ENCODE measurements around the gene TRIM71.
"Not testable (repeated sequence)": the region's sequence is repeated elsewhere in the genome, so short reads cannot be mapped to it uniquely, and the experiment has no call there.

Gene TRIM71

DNA sequence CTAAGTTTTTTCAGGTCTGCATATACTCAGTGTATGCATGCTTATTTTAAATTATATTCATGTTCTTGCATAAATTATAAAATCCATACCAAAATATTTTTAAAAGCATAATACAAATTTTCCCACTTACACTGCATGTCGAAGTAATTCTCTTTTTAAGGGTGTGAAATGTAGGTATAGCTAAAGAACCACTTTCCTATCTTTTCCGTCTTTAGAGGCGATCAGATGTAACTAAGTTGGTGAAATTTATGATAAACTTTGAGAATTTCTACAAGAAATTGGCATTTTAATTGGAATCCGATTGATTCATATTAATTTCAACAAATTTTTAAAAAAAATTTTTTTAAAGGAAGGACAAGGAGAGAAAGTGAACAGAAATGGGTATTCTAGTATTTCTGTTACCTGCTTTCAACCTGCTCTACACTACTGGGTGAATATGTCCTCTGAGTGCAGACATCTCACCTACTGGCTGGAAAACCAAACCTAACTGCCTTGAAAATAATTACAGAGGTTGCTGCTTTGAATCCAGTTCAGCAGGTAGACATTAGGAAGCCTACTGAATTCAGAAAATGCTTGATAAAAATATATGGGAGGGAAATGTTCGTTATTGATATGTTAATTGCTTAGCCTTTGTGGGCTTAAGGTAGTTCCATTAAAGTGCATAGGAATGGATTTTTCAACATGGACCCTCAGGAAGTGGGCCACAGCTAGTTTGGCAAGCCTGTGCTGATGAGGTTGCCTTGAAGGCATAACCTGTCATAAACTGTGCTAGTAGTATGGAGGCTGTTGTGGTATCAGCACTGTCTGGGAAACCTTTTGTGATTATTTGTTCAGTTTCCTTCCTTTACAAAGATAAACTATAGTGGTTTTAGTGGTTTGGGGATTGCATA is 5.1 kb downstream of the TRIM71 start:
- no peaks in the 10 kb centered on the region for H3K4me1 Mint-ChIP-seq
- peaks cover 15% of the 10 kb centered on the region for H3K27me3 Mint-ChIP-seq
- H3K9me3 Mint-ChIP-seq: no peaks in the 10 kb centered on the region
- ATAC-seq (replicated peaks; ENCODE audit: extremely low read depth, poor library complexity, severe bottlenecking): no peak
- H3K4me3 Mint-ChIP-seq: no peak overlapping the region
- no peak for DNase-seq (ENCODE audit: low spot score in 2 of 2)
- H3K36me3 Mint-ChIP-seq (ENCODE audit: insufficient read depth): no peaks in the 10 kb centered on the region
- no peak overlapping the region for H3K27ac Mint-ChIP-seq (ENCODE audit: low read depth)

DNA sequence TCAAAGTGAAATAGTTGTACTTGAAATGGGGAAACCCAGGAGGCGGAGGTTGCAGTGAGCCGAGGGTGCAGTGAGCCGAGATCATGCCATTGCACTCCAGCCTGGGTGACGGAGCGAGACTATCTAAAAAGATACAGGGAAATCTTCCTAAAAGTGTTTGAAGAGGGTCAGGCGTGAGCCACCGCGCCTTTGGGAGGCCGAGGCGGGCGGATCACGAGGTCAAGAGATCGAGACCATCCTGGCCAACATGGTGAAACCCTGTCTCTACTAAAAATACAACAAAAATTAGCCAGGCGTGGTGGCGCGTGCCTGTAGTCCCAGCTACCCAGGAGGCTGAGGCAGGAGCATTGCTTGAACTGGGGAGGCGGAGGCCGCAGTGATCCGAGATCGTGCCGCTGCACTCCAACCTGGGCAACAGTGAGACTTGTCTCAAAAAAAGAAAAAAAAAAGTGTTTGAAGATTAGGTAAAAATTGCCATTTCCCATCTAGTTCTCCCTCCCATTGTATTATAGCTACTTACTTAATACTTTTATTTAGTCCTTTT is 5.9 kb downstream of the TRIM71 start:
- H3K36me3 Mint-ChIP-seq (ENCODE audit: insufficient read depth); DNase-seq (ENCODE audit: low spot score in 2 of 2); ATAC-seq (replicated peaks; ENCODE audit: extremely low read depth, poor library complexity, severe bottlenecking); H3K9me3 Mint-ChIP-seq; H3K4me3 Mint-ChIP-seq; H3K27ac Mint-ChIP-seq (ENCODE audit: low read depth); H3K4me1 Mint-ChIP-seq: not testable (repeated sequence)
- peaks cover 12% of the 10 kb centered on the region for H3K27me3 Mint-ChIP-seq

DNA sequence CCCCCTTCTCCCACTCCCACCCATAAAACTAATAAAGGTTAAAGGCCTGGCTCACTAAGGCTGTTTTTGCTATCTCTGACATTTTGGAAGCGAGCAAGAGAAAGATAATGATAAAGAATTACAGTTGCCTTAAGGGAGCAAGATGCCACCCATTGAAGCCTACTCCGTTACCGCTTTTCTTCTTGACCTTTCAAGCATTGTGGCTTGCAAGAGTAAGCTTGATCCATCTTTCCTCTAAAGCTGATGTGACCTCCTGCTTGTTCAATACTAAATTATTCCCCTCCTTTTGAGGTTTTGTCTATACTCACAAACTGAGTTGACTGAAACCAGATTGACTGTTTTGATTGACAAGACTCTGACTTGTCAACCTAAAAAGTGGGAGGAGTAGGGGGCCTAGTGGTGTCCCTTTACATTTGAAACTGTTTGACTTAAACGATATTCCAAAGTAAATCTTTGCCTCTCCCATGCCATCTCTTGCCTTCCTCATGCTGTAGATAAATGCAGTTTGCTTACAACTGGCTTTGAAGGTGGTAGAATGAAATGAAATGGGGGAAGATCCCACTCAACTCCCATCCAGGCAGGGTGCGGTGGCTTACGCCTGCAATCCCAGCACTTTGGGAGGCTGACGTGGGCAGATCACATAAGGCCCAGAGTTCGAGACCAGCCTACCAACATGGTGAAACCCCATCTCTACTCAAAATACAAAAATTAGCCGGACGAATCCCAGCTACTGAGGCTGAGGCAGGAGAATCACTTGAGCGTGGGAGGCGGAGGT is 8.0 kb downstream of the TRIM71 start:
- no peaks in the 10 kb centered on the region for H3K36me3 Mint-ChIP-seq (ENCODE audit: insufficient read depth)
- no peaks in the 10 kb centered on the region for H3K4me1 Mint-ChIP-seq
- no peaks in the 10 kb centered on the region for H3K9me3 Mint-ChIP-seq
- no peak overlapping the region for H3K4me3 Mint-ChIP-seq
- DNase-seq (ENCODE audit: low spot score in 2 of 2) (no peak), ATAC-seq (replicated peaks; ENCODE audit: extremely low read depth, poor library complexity, severe bottlenecking) (no peak)
- no peak overlapping the region for H3K27ac Mint-ChIP-seq (ENCODE audit: low read depth)
- H3K27me3 Mint-ChIP-seq: peaks cover 4% of the 10 kb centered on the region

DNA sequence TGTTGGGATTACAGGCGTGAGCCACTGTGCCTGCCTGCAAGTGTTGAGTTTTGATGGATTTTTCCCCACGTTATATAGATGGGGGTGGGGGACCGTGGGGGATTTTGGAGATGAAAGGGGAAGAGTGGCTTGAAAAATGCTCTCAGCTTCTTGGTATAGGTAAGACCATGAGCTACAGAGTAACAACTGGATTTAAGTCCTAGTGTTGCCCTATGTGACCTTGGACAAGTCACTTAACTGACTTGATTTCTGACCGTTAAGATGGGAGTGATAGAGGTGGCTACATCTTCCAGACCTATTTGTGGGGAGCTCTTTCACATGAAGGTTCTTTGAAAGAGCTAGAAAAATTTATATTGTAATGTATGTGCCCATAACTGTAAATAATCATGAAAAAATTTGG is 13.3 kb downstream of the TRIM71 start:
- ATAC-seq (replicated peaks; ENCODE audit: extremely low read depth, poor library complexity, severe bottlenecking) (no peak), DNase-seq (ENCODE audit: low spot score in 2 of 2) (no peak)
- H3K27me3 Mint-ChIP-seq: peaks cover 36% of the 10 kb centered on the region
- H3K27ac Mint-ChIP-seq (ENCODE audit: low read depth): no peak overlapping the region
- no peaks in the 10 kb centered on the region for H3K9me3 Mint-ChIP-seq
- no peak overlapping the region for H3K4me3 Mint-ChIP-seq
- no peaks in the 10 kb centered on the region for H3K36me3 Mint-ChIP-seq (ENCODE audit: insufficient read depth)
- no peaks in the 10 kb centered on the region for H3K4me1 Mint-ChIP-seq

DNA sequence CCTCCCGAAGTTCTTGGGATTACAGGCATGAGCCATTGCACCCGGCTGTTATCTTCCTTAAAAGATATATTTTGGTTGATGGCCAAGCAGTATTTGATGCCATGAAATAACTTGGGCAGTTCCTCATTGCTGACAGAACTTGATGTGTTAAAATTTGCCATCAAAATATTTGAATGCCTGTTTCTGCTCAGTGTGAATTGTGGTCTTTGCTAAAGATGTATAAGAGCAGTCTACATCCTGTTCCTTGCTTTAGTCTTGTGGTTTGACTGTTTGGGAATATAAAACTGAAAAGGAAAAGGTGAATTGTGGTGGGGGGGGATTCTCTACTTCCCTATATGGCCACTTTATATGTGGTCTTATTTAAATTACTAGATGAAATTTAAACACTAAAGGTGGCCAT is 14.0 kb downstream of the TRIM71 start:
- Mint-ChIP-seq H3K36me3 (ENCODE audit: insufficient read depth) (no peaks in the 10 kb centered on the region), H3K27ac (ENCODE audit: low read depth) (no peak overlapping the region), H3K9me3 (no peaks in the 10 kb centered on the region), H3K4me3 (no peak overlapping the region), H3K4me1 (no peaks in the 10 kb centered on the region), H3K27me3 (peaks cover 43% of the 10 kb centered on the region)
- ATAC-seq (replicated peaks; ENCODE audit: extremely low read depth, poor library complexity, severe bottlenecking) (no peak), DNase-seq (ENCODE audit: low spot score in 2 of 2) (no peak)

DNA sequence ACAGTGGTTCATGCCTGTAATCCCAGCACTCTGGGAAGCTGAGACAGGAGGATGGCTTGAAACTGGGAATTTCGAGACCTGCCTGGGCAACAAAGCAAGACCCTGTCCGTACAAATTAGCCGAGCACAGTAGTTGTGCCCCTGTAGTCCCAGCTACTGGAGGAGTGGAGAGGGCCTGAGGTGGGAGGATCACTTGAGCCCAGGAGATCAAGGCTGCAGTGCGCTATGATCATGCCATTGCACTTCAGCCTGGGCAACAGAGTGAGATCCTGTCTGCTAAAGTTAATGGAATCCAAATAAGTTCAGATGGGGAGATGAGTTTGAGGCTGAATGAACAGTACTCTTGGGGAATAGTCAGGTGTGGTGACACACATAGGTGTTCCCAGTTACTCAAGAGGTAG is 14.4 kb downstream of the TRIM71 start:
- ATAC-seq (replicated peaks; ENCODE audit: extremely low read depth, poor library complexity, severe bottlenecking) (no peak), DNase-seq (ENCODE audit: low spot score in 2 of 2) (no peak)
- Mint-ChIP-seq H3K36me3 (ENCODE audit: insufficient read depth) (no peaks in the 10 kb centered on the region), H3K4me1 (no peaks in the 10 kb centered on the region), H3K27me3 (peaks cover 43% of the 10 kb centered on the region), H3K9me3 (no peaks in the 10 kb centered on the region), H3K4me3 (no peak overlapping the region), H3K27ac (ENCODE audit: low read depth) (no peak overlapping the region)

DNA sequence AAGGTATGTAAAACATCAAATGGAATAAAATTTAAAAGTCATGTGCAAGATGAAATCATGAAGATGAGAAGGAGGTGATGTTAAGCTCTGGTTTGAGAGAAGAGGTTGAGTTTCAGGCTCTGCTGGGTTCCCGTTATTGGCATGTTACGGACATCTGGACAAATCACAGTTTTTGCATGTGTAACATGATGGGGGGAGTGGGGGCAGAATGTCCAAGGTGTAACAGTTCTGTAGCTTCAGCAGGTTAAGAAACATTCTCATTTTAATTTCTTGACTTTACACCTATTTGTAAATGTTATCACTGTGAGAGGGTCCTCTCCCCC is 17.2 kb downstream of the TRIM71 start:
- H3K27ac Mint-ChIP-seq (ENCODE audit: low read depth): no peak overlapping the region

DNA sequence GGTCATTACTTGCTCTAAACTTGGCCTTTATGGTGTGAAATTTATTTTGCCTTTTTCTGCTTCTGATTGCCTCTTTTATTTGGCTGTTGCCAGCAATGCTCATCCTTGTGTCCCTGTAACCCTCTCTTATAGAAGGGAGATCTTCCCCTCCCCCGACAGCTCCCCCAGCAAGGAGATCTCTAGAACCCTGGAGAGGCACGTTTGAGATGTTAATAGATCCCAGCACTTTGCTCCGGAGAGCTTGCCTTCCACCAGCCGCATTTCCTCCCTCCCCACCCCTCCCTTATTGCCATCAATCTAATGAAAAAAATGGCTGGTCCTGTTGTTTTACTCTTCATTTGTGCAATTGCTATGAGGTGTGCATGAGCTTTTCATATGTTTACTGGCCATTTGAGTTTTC is 18.2 kb downstream of the TRIM71 start:
- H3K4me1 Mint-ChIP-seq: no peaks in the 10 kb centered on the region
- ATAC-seq (replicated peaks; ENCODE audit: extremely low read depth, poor library complexity, severe bottlenecking) (no peak), DNase-seq (ENCODE audit: low spot score in 2 of 2) (no peak)
- H3K27ac Mint-ChIP-seq (ENCODE audit: low read depth): no peak overlapping the region
- no peak overlapping the region for H3K4me3 Mint-ChIP-seq
- H3K27me3 Mint-ChIP-seq: peaks cover 37% of the 10 kb centered on the region
- H3K9me3 Mint-ChIP-seq: no peaks in the 10 kb centered on the region
- no peaks in the 10 kb centered on the region for H3K36me3 Mint-ChIP-seq (ENCODE audit: insufficient read depth)

More for the DNA sequence above, 17.2 kb downstream of the TRIM71 start:
- H3K27me3 Mint-ChIP-seq: peaks cover 43% of the 10 kb centered on the region
- H3K9me3 Mint-ChIP-seq: no peaks in the 10 kb centered on the region
- ATAC-seq (replicated peaks; ENCODE audit: extremely low read depth, poor library complexity, severe bottlenecking) (no peak), DNase-seq (ENCODE audit: low spot score in 2 of 2) (no peak)
- H3K4me1 Mint-ChIP-seq: no peaks in the 10 kb centered on the region
- H3K36me3 Mint-ChIP-seq (ENCODE audit: insufficient read depth): no peaks in the 10 kb centered on the region
- no peak overlapping the region for H3K4me3 Mint-ChIP-seq

DNA sequence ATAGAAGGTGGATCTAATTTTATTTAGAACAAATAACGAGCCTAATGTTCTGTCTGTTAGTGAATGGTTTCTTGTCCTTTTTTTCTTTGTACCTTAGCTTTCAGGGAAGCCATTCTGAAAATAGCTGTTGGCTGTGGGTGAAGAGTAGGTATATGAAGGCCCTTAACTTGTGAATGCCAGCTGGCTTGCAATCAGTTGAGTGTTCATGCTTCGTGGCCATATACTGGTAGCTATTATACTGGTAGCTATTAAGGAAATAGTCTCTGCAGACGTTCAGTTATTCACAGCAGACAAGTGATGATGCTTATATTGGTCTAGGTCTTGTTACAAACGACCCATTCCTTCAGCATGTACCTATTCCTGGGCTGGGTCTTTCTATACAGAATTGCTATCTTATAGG is 18.8 kb downstream of the TRIM71 start:
- no peaks in the 10 kb centered on the region for H3K9me3 Mint-ChIP-seq
- DNase-seq (ENCODE audit: low spot score in 2 of 2) (no peak), ATAC-seq (replicated peaks; ENCODE audit: extremely low read depth, poor library complexity, severe bottlenecking) (no peak)
- no peak overlapping the region for H3K4me3 Mint-ChIP-seq
- H3K36me3 Mint-ChIP-seq (ENCODE audit: insufficient read depth): no peaks in the 10 kb centered on the region
- no peak overlapping the region for H3K27ac Mint-ChIP-seq (ENCODE audit: low read depth)
- no peaks in the 10 kb centered on the region for H3K4me1 Mint-ChIP-seq
- peaks cover 32% of the 10 kb centered on the region for H3K27me3 Mint-ChIP-seq

DNA sequence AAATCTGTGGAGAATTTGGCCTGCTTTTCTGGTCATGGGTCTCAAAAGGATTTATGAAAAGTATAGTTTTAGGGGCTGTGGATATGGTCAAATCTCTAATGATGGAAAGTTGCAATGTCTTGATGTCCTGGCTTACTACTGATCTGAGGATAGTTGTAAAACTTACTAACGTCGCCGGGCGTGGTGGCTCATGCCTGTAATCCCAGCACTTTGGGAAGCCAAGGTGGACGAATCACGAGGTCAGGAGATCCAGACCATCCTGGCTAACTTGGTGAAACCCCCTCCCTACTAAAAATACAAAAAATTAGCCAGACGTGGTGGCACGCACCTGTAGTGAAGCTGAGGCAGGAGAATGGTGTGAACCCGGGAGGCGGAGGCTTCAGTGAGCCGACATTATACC is 19.6 kb downstream of the TRIM71 start:
- no peaks in the 10 kb centered on the region for H3K9me3 Mint-ChIP-seq
- DNase-seq (ENCODE audit: low spot score in 2 of 2) (no peak), ATAC-seq (replicated peaks; ENCODE audit: extremely low read depth, poor library complexity, severe bottlenecking) (no peak)
- H3K4me1 Mint-ChIP-seq: no peaks in the 10 kb centered on the region
- no peak overlapping the region for H3K4me3 Mint-ChIP-seq
- H3K27me3 Mint-ChIP-seq: peaks cover 24% of the 10 kb centered on the region
- H3K27ac Mint-ChIP-seq (ENCODE audit: low read depth): no peak overlapping the region
- no peaks in the 10 kb centered on the region for H3K36me3 Mint-ChIP-seq (ENCODE audit: insufficient read depth)

DNA sequence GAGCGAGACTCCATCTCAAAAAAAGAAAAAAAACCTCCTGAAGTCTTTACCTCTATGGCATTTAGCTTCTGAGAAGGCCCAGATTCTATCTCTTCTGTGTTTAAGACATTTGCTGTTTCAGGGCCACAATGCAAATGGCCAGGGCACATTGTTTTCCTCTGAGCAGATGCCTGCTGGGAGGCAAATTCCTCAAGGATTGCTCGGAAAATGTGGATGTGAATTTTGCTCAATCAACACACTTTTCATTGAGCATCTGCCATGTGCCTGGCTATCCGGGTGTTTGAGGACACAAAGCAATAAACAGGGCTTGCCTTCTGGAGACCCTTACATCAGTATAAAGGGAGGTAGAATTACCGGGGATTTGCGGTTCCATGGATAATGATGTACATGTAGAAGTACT is 20.0 kb downstream of the TRIM71 start:
- no peaks in the 10 kb centered on the region for H3K4me1 Mint-ChIP-seq
- no peaks in the 10 kb centered on the region for H3K36me3 Mint-ChIP-seq (ENCODE audit: insufficient read depth)
- DNase-seq (ENCODE audit: low spot score in 2 of 2) (no peak), ATAC-seq (replicated peaks; ENCODE audit: extremely low read depth, poor library complexity, severe bottlenecking) (no peak)
- no peaks in the 10 kb centered on the region for H3K9me3 Mint-ChIP-seq
- no peak overlapping the region for H3K4me3 Mint-ChIP-seq
- H3K27me3 Mint-ChIP-seq: peaks cover 21% of the 10 kb centered on the region
- no peak overlapping the region for H3K27ac Mint-ChIP-seq (ENCODE audit: low read depth)

DNA sequence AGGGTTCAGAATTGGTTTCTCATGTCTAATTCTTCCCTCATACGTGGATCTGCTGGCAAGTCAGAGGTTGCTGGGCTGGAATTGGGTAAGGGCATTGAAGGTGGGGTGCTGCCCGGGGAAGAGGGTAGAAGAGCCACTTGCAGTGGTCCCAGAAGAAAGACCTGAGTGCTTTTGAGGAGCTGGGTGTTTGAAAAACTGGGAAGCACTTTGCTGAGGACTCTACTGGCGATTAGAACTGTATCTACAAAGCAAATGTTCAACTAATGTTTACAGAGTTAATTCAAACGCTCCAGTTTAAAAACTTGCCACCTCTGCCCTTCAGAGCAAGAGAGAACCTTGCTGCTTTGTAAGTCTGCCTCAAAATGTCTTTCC is 21.9 kb downstream of the TRIM71 start:
- H3K4me3 Mint-ChIP-seq: no peak overlapping the region
- H3K36me3 Mint-ChIP-seq (ENCODE audit: insufficient read depth): no peaks in the 10 kb centered on the region
- no peak for DNase-seq (ENCODE audit: low spot score in 2 of 2)
- H3K27ac Mint-ChIP-seq (ENCODE audit: low read depth): no peak overlapping the region
- no peaks in the 10 kb centered on the region for H3K4me1 Mint-ChIP-seq
- H3K9me3 Mint-ChIP-seq: no peaks in the 10 kb centered on the region
- peaks cover 13% of the 10 kb centered on the region for H3K27me3 Mint-ChIP-seq
- no peak for ATAC-seq (replicated peaks; ENCODE audit: extremely low read depth, poor library complexity, severe bottlenecking)
